Right atrium auricular region (tissue), 2 donors: ENCODE measurements around the gene MIP. TPM values are rescaled to one million over a fixed set of nuclear protein-coding genes. Genes with fewer than 3 reads are reported as not detected.
A peak's percentile ranks its signal among the peaks of the same experiment; 100 is the strongest.

Source experiments
- DNase-seq: peaks from one replicate; pipeline ENCODE4 v3.0.0-alpha.2; 2019; ENCODE audit warnings: low spot score
- H3K27ac ChIP-seq, 2 donors: fragments of 200-600 bp; sonication (generic); 1 replicate in 1 of 2; 2 replicates in 1 of 2; pipeline ENCODE4 v1.5.1; 2016 to 2019
- H3K27me3 ChIP-seq, 2 donors: fragments of 200-600 bp; sonication (generic); one replicate each; pipeline versions ENCODE4 v1.5.1 to v1.6.0; 2017 to 2019
- H3K36me3 ChIP-seq: fragments of 200-600 bp; sonication (generic); one replicate; pipeline ENCODE4 v1.5.1; 2016
- H3K4me1 ChIP-seq, 2 donors: fragments of 200-600 bp; sonication (generic); one replicate each; pipeline versions ENCODE4 v1.5.1 to v1.6.0; 2017 to 2019
- H3K4me3 ChIP-seq, 2 donors: fragments of 200-600 bp; sonication (generic); 1 replicate in 1 of 2; 2 replicates in 1 of 2; pipeline ENCODE4 v1.5.1; 2017 to 2019; ENCODE audit warnings: mild to moderate bottlenecking in 1 of 2, moderate library complexity in 1 of 2
- H3K9me3 ChIP-seq, 2 donors: fragments of 200-600 bp; sonication (generic); one replicate each; pipeline ENCODE4 v1.5.1; 2019
- CTCF ChIP-seq, 2 donors: fragments of 200-600 bp; sonication (generic); IDR thresholded peaks; one replicate each; pipeline ENCODE4 v1.5.1; 2019; ENCODE audit warnings: antibody characterized with exemption in 2 of 2
- total RNA-seq, 2 donors: library from RNA; depleted of rRNA; stranded (reverse); fragments of >200 nt; gene quantifications; one replicate each; pipeline ENCODE4 v1.1.0, GENCODE V29; 2016

MIP gene
- total RNA-seq, 2 donors from 2014 or later = not detected

GRCh38 chr12:56477521-56478225 is 23.2 kb upstream of the MIP start:
- Histone ChIP-seq H3K9me3 (no peaks in the 10 kb centered on the region), H3K4me1 (no peaks in the 10 kb centered on the region), H3K4me3 (no peak overlapping the region), H3K27ac (no peak overlapping the region), H3K27me3 (no peaks in the 10 kb centered on the region), H3K36me3 (no peaks in the 10 kb centered on the region)
- no peak for TF ChIP-seq CTCF (IDR thresholded peaks at IDR 0.05)
- no peak for DNase-seq

DNA sequence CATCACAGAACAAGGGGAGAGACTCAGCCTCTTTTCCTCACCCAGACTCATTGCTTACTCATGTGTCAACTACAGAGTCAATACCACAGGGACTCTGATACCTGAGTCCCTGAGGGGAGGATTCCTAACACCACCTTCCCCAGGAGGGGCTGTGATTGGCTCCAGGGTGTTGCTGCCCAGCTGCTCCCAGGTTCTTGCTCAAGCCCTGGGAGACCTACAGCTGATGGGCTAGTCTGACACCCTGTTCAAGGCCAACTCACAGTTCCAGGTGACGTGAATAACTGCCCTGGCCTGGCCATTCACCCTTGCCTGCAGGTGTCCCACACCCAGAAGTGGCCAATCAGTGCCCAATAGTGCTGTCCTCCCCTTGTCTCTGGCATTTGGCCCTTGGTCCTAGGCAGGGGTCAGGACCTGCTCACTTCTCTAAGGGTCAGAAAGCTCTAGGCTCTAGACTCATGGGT is 22.5 kb upstream of the MIP start:
- no peaks in the 10 kb centered on the region for H3K4me1 ChIP-seq
- no peaks in the 10 kb centered on the region for H3K36me3 ChIP-seq
- no peak overlapping the region for H3K4me3 ChIP-seq
- H3K9me3 ChIP-seq = no peaks in the 10 kb centered on the region
- H3K27me3 ChIP-seq = no peaks in the 10 kb centered on the region
- DNase-seq = no peak
- TF ChIP-seq CTCF (IDR thresholded peaks at IDR 0.05) = no peak
- no peak overlapping the region for H3K27ac ChIP-seq

DNA sequence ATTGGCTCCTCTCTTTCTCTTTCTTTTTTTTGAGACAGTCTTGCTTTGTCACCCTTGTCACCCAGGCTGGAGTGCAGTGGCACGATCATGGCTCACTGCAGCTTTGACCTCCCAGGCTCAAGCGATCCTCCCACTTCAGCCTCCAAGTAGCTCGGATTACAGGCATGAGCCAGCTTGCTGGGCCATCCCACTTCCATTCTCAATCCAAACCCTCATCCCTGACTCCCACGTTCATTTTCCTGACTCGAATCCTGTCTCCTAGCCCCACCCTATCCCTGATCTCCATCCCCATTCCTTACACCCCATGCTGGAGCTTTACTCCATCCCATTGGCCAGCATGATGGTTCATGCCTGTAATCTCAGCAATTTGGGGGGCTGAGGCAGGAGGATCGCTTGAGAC is 21.7 kb upstream of the MIP start:
- H3K4me3 ChIP-seq = no peak overlapping the region
- H3K27ac ChIP-seq = no peak overlapping the region
- H3K36me3 ChIP-seq = no peaks in the 10 kb centered on the region
- no peak for DNase-seq
- no peaks in the 10 kb centered on the region for H3K27me3 ChIP-seq
- no peak for TF ChIP-seq CTCF (IDR thresholded peaks at IDR 0.05)
- H3K4me1 ChIP-seq = no peaks in the 10 kb centered on the region
- no peaks in the 10 kb centered on the region for H3K9me3 ChIP-seq

DNA sequence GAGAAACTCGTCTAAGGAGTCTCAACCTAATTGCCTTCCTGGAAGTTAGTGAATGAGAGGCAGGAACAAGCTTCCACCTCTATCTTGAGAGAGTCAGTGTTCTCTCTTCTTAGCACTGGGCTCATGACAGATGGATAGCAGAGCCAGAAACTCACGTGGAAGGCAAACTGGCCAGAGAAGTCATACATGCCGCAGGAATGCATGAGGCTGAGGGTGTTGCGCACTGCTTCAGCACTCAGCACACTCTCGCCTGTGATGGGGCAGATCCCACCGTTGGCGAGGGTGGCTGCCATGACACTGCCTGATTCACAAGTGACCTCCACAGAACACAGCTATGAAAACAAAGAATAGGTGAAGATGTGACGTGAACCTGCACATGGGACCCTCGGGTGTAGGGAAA is 19.9 kb upstream of the MIP start:
- no peak for DNase-seq
- Histone ChIP-seq H3K9me3 (no peaks in the 10 kb centered on the region), H3K27ac (no peak overlapping the region), H3K4me1 (peaks cover 0 to 7% of the 10 kb centered on the region in 2 donors), H3K4me3 (no peak overlapping the region), H3K36me3 (no peaks in the 10 kb centered on the region), H3K27me3 (no peaks in the 10 kb centered on the region)
- no peak for TF ChIP-seq CTCF (IDR thresholded peaks at IDR 0.05)

DNA sequence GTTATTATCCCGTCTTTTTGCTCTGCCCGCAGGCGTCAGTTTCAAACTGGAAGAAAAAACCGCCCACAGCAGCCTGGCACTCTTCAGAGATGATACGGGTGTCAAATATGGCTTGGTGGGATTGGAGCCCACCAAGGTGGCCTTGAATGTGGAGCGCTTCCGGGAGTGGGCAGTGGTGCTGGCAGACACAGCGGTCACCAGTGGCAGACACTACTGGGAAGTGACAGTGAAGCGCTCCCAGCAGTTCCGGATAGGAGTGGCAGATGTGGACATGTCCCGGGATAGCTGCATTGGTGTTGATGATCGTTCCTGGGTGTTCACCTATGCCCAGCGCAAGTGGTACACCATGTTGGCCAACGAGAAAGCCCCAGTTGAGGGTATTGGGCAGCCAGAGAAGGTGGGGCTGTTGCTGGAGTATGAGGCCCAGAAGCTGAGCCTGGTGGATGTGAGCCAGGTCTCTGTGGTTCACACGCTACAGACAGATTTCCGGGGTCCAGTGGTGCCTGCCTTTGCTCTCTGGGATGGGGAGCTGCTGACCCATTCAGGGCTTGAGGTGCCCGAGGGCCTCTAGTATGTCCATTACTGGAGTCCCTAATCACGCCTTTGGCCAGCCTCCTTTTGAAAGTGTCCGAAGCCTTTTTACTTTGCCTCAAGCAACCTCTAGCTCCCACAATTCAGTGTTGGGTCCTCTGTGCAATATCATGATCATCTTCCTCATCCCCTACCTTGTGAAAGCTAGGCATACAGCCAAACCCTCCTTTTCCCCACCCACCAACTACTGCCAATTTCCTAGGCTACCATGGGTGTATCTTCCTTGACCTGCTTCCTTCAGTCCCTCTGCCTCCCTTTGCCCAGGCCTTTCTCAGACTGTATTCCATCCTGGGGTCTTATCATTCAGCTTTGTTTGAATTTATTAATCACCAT is 14.8 kb upstream of the MIP start:
- Histone ChIP-seq H3K36me3 (no peaks in the 10 kb centered on the region), H3K27ac (peak overlapping the region; percentile 82 to 88), H3K27me3 (no peaks in the 10 kb centered on the region), H3K4me3 (peak overlapping the region; percentile 78 to 84), H3K9me3 (no peaks in the 10 kb centered on the region), H3K4me1 (peaks cover 0 to 18% of the 10 kb centered on the region in 2 donors)
- TF ChIP-seq CTCF (IDR thresholded peaks at IDR 0.05) = no peak
- no peak for DNase-seq
